Peyer's patch (tissue), 4 donors: ENCODE measurements around the gene SLC25A14.
A peak's percentile ranks its signal among the peaks of the same experiment; 100 is the strongest.

ENCODE experiments used
- POLR2A ChIP-seq, 2 donors: fragments of 450-650 bp; IDR thresholded peaks; one replicate each; pipeline ENCODE4 v1.5.1; 2017; ENCODE audit warnings: antibody characterized with exemption in 2 of 2, mild to moderate bottlenecking in 2 of 2, moderate library complexity in 2 of 2
- TF ChIP-seq, protein P1 (sequence below), 6 experiments: fragments of 450-650 bp in 4 of 6; fragments of 200-600 bp in 2 of 6; sonication (generic) in 1 of 6; IDR thresholded peaks; one replicate each; pipeline ENCODE4 v1.5.1; 2017 to 2019; ENCODE audit warnings: antibody characterized with exemption in 6 of 6, mild to moderate bottlenecking in 3 of 6, moderate library complexity in 1 of 6

DNA sequence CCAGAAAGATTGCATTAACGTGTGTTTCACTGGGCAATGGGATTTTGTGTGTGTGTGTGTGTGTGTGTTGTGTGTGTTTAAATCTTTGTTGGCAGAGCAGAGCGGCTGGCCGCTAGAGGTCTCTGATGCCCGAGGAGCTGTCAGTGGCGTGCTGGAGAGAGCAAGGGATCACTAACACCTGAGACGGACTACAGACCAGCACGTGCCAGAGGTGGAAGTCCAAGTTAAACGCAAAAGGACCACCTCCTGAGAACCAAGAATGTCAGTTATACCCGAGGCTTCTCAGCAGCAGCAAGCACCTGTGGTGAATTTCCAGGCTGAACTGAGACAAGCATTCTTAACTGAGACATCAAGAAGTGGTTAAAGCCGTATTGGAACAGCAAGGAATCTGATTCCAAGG is 9.0 kb upstream of the SLC25A14 start:
- TF ChIP-seq, protein P1, sequence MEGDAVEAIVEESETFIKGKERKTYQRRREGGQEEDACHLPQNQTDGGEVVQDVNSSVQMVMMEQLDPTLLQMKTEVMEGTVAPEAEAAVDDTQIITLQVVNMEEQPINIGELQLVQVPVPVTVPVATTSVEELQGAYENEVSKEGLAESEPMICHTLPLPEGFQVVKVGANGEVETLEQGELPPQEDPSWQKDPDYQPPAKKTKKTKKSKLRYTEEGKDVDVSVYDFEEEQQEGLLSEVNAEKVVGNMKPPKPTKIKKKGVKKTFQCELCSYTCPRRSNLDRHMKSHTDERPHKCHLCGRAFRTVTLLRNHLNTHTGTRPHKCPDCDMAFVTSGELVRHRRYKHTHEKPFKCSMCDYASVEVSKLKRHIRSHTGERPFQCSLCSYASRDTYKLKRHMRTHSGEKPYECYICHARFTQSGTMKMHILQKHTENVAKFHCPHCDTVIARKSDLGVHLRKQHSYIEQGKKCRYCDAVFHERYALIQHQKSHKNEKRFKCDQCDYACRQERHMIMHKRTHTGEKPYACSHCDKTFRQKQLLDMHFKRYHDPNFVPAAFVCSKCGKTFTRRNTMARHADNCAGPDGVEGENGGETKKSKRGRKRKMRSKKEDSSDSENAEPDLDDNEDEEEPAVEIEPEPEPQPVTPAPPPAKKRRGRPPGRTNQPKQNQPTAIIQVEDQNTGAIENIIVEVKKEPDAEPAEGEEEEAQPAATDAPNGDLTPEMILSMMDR (IDR thresholded peaks at IDR 0.05), result peak in 4 of 6 experiments; percentile 18 to 57 (median 48)
- no peak for TF ChIP-seq POLR2A (IDR thresholded peaks at IDR 0.05)
